HG02981 (cell line): Measurements from ENCODE around the gene ZNF394.

Experiments used
- ATAC-seq: cut with Tn5 transposase; IDR thresholded peaks from one replicate; pipeline ENCODE4 v1.9.1; 2021; ENCODE audit warnings: mild to moderate bottlenecking, moderate library complexity; ENCODE audit not compliant: unreplicated experiment

Gene ZNF394

GRCh38 chr7:99453105-99453504 lies 47.0 kb downstream of the ZNF394 start:
- ATAC-seq: no peak

- no peak for ATAC-seq
Observed at GRCh38 chr7:99452541-99452940, 47.5 kb downstream of the ZNF394 start.

- no peak for ATAC-seq
Observed at GRCh38 chr7:99451936-99452335, 48.1 kb downstream of the ZNF394 start.

GRCh38 chr7:99449326-99449725 lies 50.8 kb downstream of the ZNF394 start:
- no peak for ATAC-seq

GRCh38 chr7:99448855-99449254 lies 51.2 kb downstream of the ZNF394 start:
- ATAC-seq: no peak

GRCh38 chr7:99447943-99448342 lies 52.1 kb downstream of the ZNF394 start:
- ATAC-seq: no peak

GRCh38 chr7:99446096-99446495 lies 54.0 kb downstream of the ZNF394 start:
- no peak for ATAC-seq
